K562 (cell line): Measurements from ENCODE around the gene KCNJ11. TPM values are rescaled to one million over a fixed set of nuclear protein-coding genes. Genes with fewer than 3 reads are reported as not detected.

Source experiments
- HDAC2 ChIP-seq: fragments of 450-650 bp; IDR thresholded peaks from 2 replicates; pipeline ENCODE4 v1.6.1; 2016; ENCODE audit warnings: mild to moderate bottlenecking
- NEUROD1 ChIP-seq: fragments of 150-350 bp; IDR thresholded peaks from 2 replicates; pipeline ENCODE4 v1.6.1; 2014; ENCODE audit warnings: borderline replicate concordance, low read length, low read depth; ENCODE audit not compliant: partially characterized antibody
- NR2C2 ChIP-seq, 2 experiments: fragments of 200-800 bp in 1 of 2; sonication (Bioruptor generic) in 1 of 2; sonication (generic) in 1 of 2; formaldehyde crosslinking in 1 of 2; IDR thresholded peaks; 2 replicates each; pipeline versions ENCODE4 v1.6.1 to v1.8.0; 2016 to 2022; ENCODE audit warnings: mild to moderate bottlenecking in 1 of 2, missing compliant biosample characterization in 1 of 2, missing genetic modification characterization in 1 of 2, missing genetic modification reagents in 1 of 2
- ZBTB12 ChIP-seq: fragments of 250-450 bp; sonication (Bioruptor Pico); IDR thresholded peaks from 2 replicates; pipeline ENCODE4 v1.4.0; 2020
- ZNF449 ChIP-seq: fragments of 250-450 bp; sonication (Bioruptor Pico); IDR thresholded peaks from 2 replicates; pipeline ENCODE4 v1.8.0; 2022; ENCODE audit warnings: moderate library complexity, mild to moderate bottlenecking, inconsistent platforms
- polyA plus RNA-seq, 8 experiments: library from polyadenylated mRNA; depleted of rRNA in 4 of 8; stranded (reverse) in 5 of 8; unstranded in 3 of 8; fragments of >200 nt; fragmentation: Nextera tagmentation in 2 of 8; fragmentation: Illumina TruSeq in 1 of 8; extraction: Ambion mirVana in 2 of 8; extraction: Trizol in 1 of 8; gene quantifications; 2 replicates each; pipeline versions ENCODE4 v1.2.1 to v1.2.3, GENCODE V29; 2011 to 2014; ENCODE audit warnings: inconsistent platforms in 1 of 8, missing spikeins in 1 of 8
- total RNA-seq, 7 experiments: library from RNA; depleted of rRNA in 6 of 7; stranded (reverse); fragments of >200 nt in 6 of 7; fragmentation: Illumina TruSeq in 2 of 7; extraction: Trizol in 2 of 7; gene quantifications; 2 replicates each; pipeline versions ENCODE4 v1.2.1 to v1.2.3, GENCODE V29; 2011 to 2021; ENCODE audit warnings: low replicate concordance in 1 of 7
- TF ChIP-seq, protein P1 (sequence below): fragments of 450-650 bp; IDR thresholded peaks from 2 replicates; pipeline ENCODE4 v1.7.0; 2016; ENCODE audit warnings: borderline replicate concordance

Gene KCNJ11
- total and polyA plus RNA-seq, 9 of the 15 experiments (the other 6 are each of a cell fraction or from before 2014, with no cell fraction given), result 0.54 to 3.7 (median 0.86) TPM; not detected in 2

GRCh38 chr11:17395554-17395961, 7.1 kb upstream of the KCNJ11 start (continued):
- TF ChIP-seq HDAC2, result no peak
- TF ChIP-seq NR2C2 (CRISPR knock-in tag; IDR thresholded peaks at IDR 0.05), result no peak
- TF ChIP-seq NR2C2 (tag; IDR thresholded peaks at IDR 0.05), result no peak
- TF ChIP-seq, protein P1, sequence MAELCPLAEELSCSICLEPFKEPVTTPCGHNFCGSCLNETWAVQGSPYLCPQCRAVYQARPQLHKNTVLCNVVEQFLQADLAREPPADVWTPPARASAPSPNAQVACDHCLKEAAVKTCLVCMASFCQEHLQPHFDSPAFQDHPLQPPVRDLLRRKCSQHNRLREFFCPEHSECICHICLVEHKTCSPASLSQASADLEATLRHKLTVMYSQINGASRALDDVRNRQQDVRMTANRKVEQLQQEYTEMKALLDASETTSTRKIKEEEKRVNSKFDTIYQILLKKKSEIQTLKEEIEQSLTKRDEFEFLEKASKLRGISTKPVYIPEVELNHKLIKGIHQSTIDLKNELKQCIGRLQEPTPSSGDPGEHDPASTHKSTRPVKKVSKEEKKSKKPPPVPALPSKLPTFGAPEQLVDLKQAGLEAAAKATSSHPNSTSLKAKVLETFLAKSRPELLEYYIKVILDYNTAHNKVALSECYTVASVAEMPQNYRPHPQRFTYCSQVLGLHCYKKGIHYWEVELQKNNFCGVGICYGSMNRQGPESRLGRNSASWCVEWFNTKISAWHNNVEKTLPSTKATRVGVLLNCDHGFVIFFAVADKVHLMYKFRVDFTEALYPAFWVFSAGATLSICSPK, result no peak
- no peak for TF ChIP-seq ZNF449 (CRISPR knock-in tag)
- TF ChIP-seq NEUROD1, result no peak
- no peak for TF ChIP-seq ZBTB12 (CRISPR knock-in tag)
